Measurements from ENCODE around the gene ATP2A1. TPM values are rescaled to one million over a fixed set of nuclear protein-coding genes. Genes with fewer than 3 reads are reported as not detected.

Gene ATP2A1
- total RNA-seq, 4 donors from 2014 or later = 1.6 TPM; not detected in 3

- H3K4me3 ChIP-seq = no peak overlapping the region
- peak overlapping the region in 1 of 2 donors; percentile 33 for H3K27ac ChIP-seq
- no peak for DNase-seq
- H3K9me3 ChIP-seq = no peaks in the 10 kb centered on the region
- H3K36me3 ChIP-seq = no peaks in the 10 kb centered on the region
- intact Hi-C loops (cut with DNase I; ENCODE audit: low total_unique reads) = loop anchor here (10.0 kb wide), 1 partner anchor 49 kb away; the partner anchor contains the start of gene RABEP2
- peaks cover 0 to 10% of the 10 kb centered on the region in 2 donors for H3K4me1 ChIP-seq
- H3K27me3 ChIP-seq = no peaks in the 10 kb centered on the region
- TF ChIP-seq POLR2A (IDR thresholded peaks at IDR 0.05) (no peak), CTCF (IDR thresholded peaks at IDR 0.05) (no peak)
Observed at GRCh38 chr16:28876019-28876659, 2.1 kb upstream of the ATP2A1 start.

DNA sequence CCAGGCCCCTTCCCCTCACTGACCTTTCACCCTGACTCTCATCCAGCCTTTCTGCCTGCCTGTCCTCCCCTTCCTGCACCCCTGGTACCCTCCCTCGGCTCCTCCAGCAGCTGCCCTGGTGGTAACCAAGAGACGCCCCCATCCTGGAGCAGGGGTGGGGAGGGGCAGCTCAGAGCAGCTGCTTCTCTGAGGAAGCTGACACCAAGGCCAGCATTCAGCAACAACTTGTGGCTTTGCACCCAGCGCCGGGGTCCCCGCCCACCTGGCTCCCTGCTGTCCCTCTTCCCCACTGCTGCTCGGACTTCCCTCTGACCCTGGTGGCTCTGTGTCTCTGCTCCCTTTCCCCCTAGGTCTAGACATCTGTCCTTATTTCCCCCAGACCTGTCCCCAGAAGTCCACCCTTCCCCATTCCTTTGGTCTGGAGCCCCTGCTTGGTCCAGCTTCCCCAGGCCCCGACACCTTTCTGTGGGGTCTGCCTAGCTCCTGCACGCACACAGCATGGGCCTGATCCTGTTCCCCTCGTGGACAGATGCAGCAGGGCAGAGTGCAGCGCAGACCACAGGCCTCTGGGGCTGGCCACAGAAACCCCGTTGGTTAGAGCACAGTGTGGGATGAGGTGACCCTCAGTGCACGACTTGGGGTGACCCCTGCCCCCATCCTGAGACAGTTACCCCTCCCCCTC, 1.2 kb upstream of the ATP2A1 start:
- intact Hi-C loops (cut with DNase I; ENCODE audit: low total_unique reads) = loop anchor here (10.0 kb wide), 1 partner anchor 48 kb away; the partner anchor contains the start of gene RABEP2
- no peak for TF ChIP-seq POLR2A (IDR thresholded peaks at IDR 0.05)

DNA sequence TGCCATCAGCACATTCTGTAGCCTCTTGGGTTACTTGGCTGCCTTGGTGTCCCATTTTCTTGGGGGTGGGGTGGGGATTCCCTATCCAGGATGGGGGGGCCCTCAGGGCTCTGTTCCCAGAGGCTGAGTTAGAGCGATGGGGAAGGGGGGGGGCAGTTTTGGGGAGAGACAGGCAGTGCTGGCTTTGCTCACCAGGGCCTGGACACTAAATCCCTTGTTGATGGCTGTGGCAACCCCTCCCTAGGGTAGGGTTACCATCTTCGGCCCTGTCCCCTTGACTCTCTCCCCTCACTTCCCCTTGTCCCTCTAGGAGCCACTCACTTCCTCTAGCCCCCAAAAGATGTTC, 660 bp upstream of the ATP2A1 start:
- H3K9me3 ChIP-seq = no peaks in the 10 kb centered on the region

More for the DNA sequence above, 1.2 kb upstream of the ATP2A1 start:
- no peak for DNase-seq
- no peaks in the 10 kb centered on the region for H3K27me3 ChIP-seq
- peaks cover 0 to 10% of the 10 kb centered on the region in 2 donors for H3K4me1 ChIP-seq
- H3K27ac ChIP-seq = no peak overlapping the region
- no peak overlapping the region for H3K4me3 ChIP-seq
- H3K9me3 ChIP-seq = no peaks in the 10 kb centered on the region
- no peaks in the 10 kb centered on the region for H3K36me3 ChIP-seq

DNA sequence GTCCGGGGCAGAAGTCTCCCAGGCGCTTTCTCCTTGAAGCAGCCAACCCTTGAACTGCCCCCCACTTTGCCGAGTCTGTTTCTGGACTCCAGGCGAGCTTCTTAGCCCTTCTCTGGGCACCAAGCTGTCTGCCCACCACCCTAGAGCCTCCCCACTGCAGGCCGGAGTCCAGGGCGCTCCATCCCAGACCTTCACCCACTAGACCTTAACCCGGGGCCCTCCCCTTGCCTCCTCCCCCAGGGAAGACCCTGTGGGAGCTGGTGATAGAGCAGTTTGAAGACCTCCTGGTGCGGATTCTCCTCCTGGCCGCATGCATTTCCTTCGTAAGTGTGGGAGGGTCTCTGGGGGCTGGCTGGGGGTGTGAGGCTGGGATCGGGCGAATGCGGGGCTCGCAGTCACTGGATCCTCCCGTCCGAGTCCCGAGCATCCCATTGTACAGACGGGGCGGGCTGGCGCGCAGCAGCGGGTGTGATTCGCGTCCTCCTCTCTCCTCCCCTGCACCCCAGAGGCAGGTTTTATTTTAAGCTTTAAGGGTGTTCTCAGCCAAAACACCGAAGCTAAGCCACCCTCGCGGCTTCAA, 1.1 kb downstream of the ATP2A1 start:
- H3K27ac ChIP-seq = peak overlapping the region in 1 of 2 donors; percentile 42
- H3K27me3 ChIP-seq = no peaks in the 10 kb centered on the region
- TF ChIP-seq CTCF (IDR thresholded peaks at IDR 0.05) = no peak
- TF ChIP-seq POLR2A (IDR thresholded peaks at IDR 0.05) = no peak
- DNase-seq = no peak
- H3K9me3 ChIP-seq = no peaks in the 10 kb centered on the region
- H3K36me3 ChIP-seq = no peaks in the 10 kb centered on the region
- H3K4me1 ChIP-seq = peaks cover 0 to 10% of the 10 kb centered on the region in 2 donors
- peak overlapping the region; percentile 49 to 65 for H3K4me3 ChIP-seq
- intact Hi-C loops (cut with DNase I; ENCODE audit: low total_unique reads) = loop anchor here (10.0 kb wide), 1 partner anchor 45 kb away; the partner anchor contains the start of gene RABEP2

More for the DNA sequence above, 660 bp upstream of the ATP2A1 start:
- peaks cover 0 to 10% of the 10 kb centered on the region in 2 donors for H3K4me1 ChIP-seq
- no peak overlapping the region for H3K4me3 ChIP-seq
- TF ChIP-seq POLR2A (IDR thresholded peaks at IDR 0.05) = no peak
- TF ChIP-seq CTCF (IDR thresholded peaks at IDR 0.05) = no peak
- H3K27ac ChIP-seq = no peak overlapping the region
- no peaks in the 10 kb centered on the region for H3K27me3 ChIP-seq
- no peaks in the 10 kb centered on the region for H3K36me3 ChIP-seq
- intact Hi-C loops (cut with DNase I; ENCODE audit: low total_unique reads) = loop anchor here (10.0 kb wide), 1 partner anchor 47 kb away; the partner anchor contains the start of gene RABEP2
- no peak for DNase-seq

DNA sequence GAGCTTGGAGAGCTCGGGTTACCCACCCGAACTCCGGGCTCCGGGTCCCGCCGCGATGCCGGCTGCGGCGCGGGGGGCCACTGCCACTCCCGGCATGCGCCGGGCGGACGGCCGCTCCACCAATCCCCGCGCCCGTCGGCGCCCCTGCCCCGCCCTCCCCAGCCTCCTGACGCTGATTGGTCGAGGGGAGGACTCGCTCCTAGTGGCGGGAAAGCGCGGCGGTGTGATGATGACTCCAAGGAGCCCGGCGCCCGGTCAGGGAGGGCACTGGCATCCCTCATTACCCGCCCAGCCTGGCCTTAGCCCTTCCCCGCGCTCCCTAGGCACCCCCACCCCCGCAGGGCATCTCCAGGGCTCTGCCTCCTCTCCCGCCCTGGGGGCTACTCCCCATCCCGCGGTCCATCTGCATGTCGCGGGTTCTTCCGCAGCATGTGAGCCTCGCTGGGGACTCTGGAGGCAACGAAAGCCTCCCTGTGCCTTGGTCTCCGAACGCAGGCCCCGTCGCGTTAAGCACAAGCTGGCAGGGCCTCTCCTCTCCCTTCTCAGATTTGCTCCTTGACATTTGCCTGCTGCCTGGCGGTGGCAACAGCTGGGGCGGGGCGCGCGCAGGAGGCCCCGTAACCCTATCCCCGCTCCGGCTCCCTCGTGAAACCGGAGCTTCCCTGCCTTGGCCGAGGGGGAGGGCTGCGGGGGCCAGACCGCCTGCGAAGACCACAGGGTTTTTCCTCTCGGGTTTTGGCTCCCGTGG, 1.7 kb downstream of the ATP2A1 start:
- H3K36me3 ChIP-seq = no peaks in the 10 kb centered on the region
- peaks cover 0 to 10% of the 10 kb centered on the region in 2 donors for H3K4me1 ChIP-seq
- no peaks in the 10 kb centered on the region for H3K27me3 ChIP-seq
- H3K9me3 ChIP-seq = no peaks in the 10 kb centered on the region
- TF ChIP-seq POLR2A (IDR thresholded peaks at IDR 0.05) (peak in 1 of 2 donors; percentile 17), CTCF (IDR thresholded peaks at IDR 0.05) (peak in 3 of 4 experiments; percentile 18 to 33 (median 19))
- DNase-seq = peak; percentile 83 to 86
- H3K4me3 ChIP-seq = peak overlapping the region; percentile 49 to 65
- H3K27ac ChIP-seq = peak overlapping the region in 1 of 2 donors; percentile 42
- intact Hi-C loops (cut with DNase I; ENCODE audit: low total_unique reads) = loop anchor here (10.0 kb wide), 1 partner anchor 45 kb away; the partner anchor contains the start of gene RABEP2

Data from uterus (tissue), 4 donors.